GM23248 (cell line): ENCODE data around the gene EVA1C. TPM values are rescaled to one million over a fixed set of nuclear protein-coding genes. Genes with fewer than 3 reads are reported as not detected.
A peak's percentile ranks its signal among the peaks of the same experiment; 100 is the strongest.
"Not testable (repeated sequence)": the region's sequence is repeated elsewhere in the genome, so short reads cannot be mapped to it uniquely, and the experiment has no call there.

ENCODE experiments used
- DNase-seq: peaks from one replicate; pipeline ENCODE4 v3.0.0-alpha.2; 2015
- H2AFZ ChIP-seq: fragments of 200-600 bp; sonication (generic); 2 replicates; pipeline ENCODE4 v1.6.1; 2016; ENCODE audit warnings: antibody characterized with exemption
- H3F3A ChIP-seq: fragments of 200-600 bp; sonication (generic); 2 replicates; pipeline ENCODE4 v1.6.1; 2016; ENCODE audit warnings: mild to moderate bottlenecking, antibody characterized with exemption, mixed run types; ENCODE audit not compliant: insufficient read depth
- H3K27ac ChIP-seq: fragments of 200-600 bp; sonication (generic); 2 replicates; pipeline ENCODE4 v1.5.1; 2016; ENCODE audit warnings: mild to moderate bottlenecking
- H3K27me3 ChIP-seq: fragments of 200-600 bp; sonication (generic); replicated peaks from 2 replicates; pipeline ENCODE4 v1.6.1; 2016; ENCODE audit warnings: mild to moderate bottlenecking; ENCODE audit not compliant: insufficient read depth
- H3K36me3 ChIP-seq: fragments of 200-600 bp; sonication (generic); 2 replicates; pipeline ENCODE4 v1.6.1; 2016; ENCODE audit warnings: low read depth, mild to moderate bottlenecking
- H3K4me1 ChIP-seq: fragments of 200-600 bp; sonication (generic); 2 replicates; pipeline ENCODE4 v1.6.1; 2016; ENCODE audit warnings: mild to moderate bottlenecking; ENCODE audit not compliant: insufficient read depth
- H3K4me2 ChIP-seq: fragments of 200-600 bp; sonication (generic); one replicate; pipeline ENCODE4 v1.6.1; 2016; ENCODE audit warnings: mild to moderate bottlenecking; ENCODE audit not compliant: unreplicated experiment
- H3K4me3 ChIP-seq: fragments of 200-600 bp; sonication (generic); 2 replicates; pipeline ENCODE4 v1.5.1; 2016; ENCODE audit warnings: mild to moderate bottlenecking
- H3K79me2 ChIP-seq: fragments of 200-600 bp; sonication (generic); 2 replicates; pipeline ENCODE4 v1.6.1; 2016; ENCODE audit warnings: mild to moderate bottlenecking; ENCODE audit not compliant: insufficient read depth
- H3K9ac ChIP-seq: fragments of 200-600 bp; sonication (generic); 2 replicates; pipeline ENCODE4 v1.6.1; 2016; ENCODE audit warnings: mild to moderate bottlenecking
- H3K9me2 ChIP-seq: fragments of 200-600 bp; sonication (generic); 2 replicates; pipeline ENCODE4 v1.6.1; 2016; ENCODE audit warnings: mixed run types, mild to moderate bottlenecking, moderate library complexity; ENCODE audit not compliant: insufficient read depth
- H3K9me3 ChIP-seq: fragments of 200-600 bp; sonication (generic); one replicate; pipeline ENCODE4 v1.6.1; 2017; ENCODE audit warnings: low read depth
- H4K20me1 ChIP-seq: fragments of 200-600 bp; sonication (generic); 2 replicates; pipeline ENCODE4 v1.6.0; 2016; ENCODE audit not compliant: insufficient read depth
- EZH2 ChIP-seq: fragments of 200-600 bp; sonication (generic); IDR thresholded peaks from 2 replicates; pipeline ENCODE4 v1.6.1; 2018; ENCODE audit warnings: antibody characterized with exemption, mild to moderate bottlenecking; ENCODE audit not compliant: insufficient read depth, poor library complexity, severe bottlenecking
- EZH2phosphoT487 ChIP-seq: fragments of 200-600 bp; sonication (generic); IDR thresholded peaks from 2 replicates; pipeline ENCODE4 v1.6.1; 2018; ENCODE audit warnings: antibody characterized with exemption, moderate library complexity, mild to moderate bottlenecking, low read depth; ENCODE audit not compliant: insufficient read depth
- WGBS, 2 experiments: methylation state at CpG; one replicate each; pipeline ENCODE4 v1.1.6; 2015 to 2017; ENCODE audit warnings: low lambda C conversion rate in 2 of 2, low coverage in 1 of 2; ENCODE audit errors: missing lambda C conversion rate in 2 of 2; 5-methylcytosine and 5-hydroxymethylcytosine counted together
- in situ Hi-C: fragments of 300-500 bp; cut with MboI; formaldehyde crosslinking; loops from 2 replicates; pipeline ENCODE4 v1.15.0; 2020
- polyA plus RNA-seq: library from polyadenylated mRNA; unstranded; fragments of >200 nt; fragmentation: Nextera tagmentation; extraction: Ambion mirVana; gene quantifications from 2 replicates; pipeline ENCODE4 v1.2.1, GENCODE V29; 2016
- small RNA-seq: library from RNA; depleted of rRNA; stranded (forward); fragments of <200 nt; gene quantifications from one replicate; pipeline ENCODE3, GENCODE V24; 2014; ENCODE audit warnings: low read depth, low replicate concordance
- total RNA-seq: library from RNA; depleted of rRNA; stranded (reverse); fragments of >200 nt; shearing (Covaris generic); gene quantifications from 2 replicates; pipeline ENCODE4 v1.2.3, GENCODE V29; 2014; rRNA removed

Gene EVA1C
- total and polyA plus RNA-seq, 2 experiments from 2014 or later: 1.9 to 2.2 TPM

DNA sequence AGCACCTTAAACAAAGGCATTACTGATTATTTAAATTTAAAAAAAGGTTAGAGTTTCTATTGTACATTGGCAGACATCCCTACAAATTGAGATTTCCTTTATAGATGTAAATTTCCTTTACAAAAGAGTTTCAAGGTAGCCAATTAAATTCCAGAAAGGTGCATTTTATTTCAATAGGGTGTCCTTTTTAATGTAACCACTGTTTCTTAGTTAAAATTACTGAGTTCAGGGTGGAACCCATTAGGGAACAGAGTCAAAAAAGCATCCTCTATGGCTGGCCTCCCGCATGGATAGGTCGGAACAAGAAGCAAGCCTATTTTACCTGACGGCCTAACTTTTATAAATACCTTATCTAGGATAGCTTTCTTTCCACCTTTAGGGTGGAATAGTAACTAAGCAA is 148.4 kb downstream of the EVA1C start:
- WGBS, 2 experiments: 95 to 96% methylated on average over 3 of the region's 3 CpGs
- Histone ChIP-seq H3F3A (no peaks in the 10 kb centered on the region), H3K9ac (no peak overlapping the region), H2AFZ (no peak overlapping the region), H3K9me2 (no peaks in the 10 kb centered on the region), H3K27me3 (no peaks in the 10 kb centered on the region), H3K4me3 (no peak overlapping the region), H4K20me1 (no peaks in the 10 kb centered on the region), H3K27ac (no peak overlapping the region), H3K4me1 (no peaks in the 10 kb centered on the region), H3K4me2 (no peak overlapping the region), H3K9me3 (no peaks in the 10 kb centered on the region), H3K36me3 (no peaks in the 10 kb centered on the region), H3K79me2 (no peaks in the 10 kb centered on the region)
- TF ChIP-seq EZH2 (no peak), EZH2phosphoT487 (no peak)
- DNase-seq: no peak
- in situ Hi-C loops: no loop called here

GRCh38 chr21:32561476-32561875 is 149.0 kb downstream of the EVA1C start:
- DNase-seq, H3K27ac ChIP-seq, H3K4me3 ChIP-seq, H3K9ac ChIP-seq, H3K36me3 ChIP-seq, H3K9me3 ChIP-seq, H3K4me2 ChIP-seq, H2AFZ ChIP-seq, H3F3A ChIP-seq, H3K27me3 ChIP-seq, in situ Hi-C loops, H3K79me2 ChIP-seq, H3K9me2 ChIP-seq, H3K4me1 ChIP-seq, H4K20me1 ChIP-seq: not testable (repeated sequence)
- 91 to 95% methylated on average over 1 of the region's 1 CpG for WGBS, 2 experiments

DNA sequence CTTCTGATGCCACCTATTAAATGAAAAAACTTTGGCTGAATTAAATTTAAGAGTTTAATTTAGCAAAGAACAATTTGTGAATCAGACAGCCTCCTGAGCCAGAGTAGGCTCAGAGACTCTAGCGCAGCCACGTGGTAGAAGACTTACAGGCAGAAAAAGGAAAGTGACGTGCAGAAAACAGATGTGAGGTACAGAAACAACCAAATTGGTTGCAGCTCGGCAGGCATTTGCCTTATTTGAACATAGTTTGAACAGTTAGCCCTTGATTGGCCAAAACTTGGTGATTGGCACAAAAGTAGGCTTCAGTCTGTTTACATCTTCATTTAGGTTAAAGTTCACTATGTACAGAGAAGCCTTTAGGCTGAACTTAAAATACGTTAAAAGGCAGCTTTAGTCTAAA is 149.9 kb downstream of the EVA1C start:
- Histone ChIP-seq H4K20me1 (no peaks in the 10 kb centered on the region), H3K36me3 (no peaks in the 10 kb centered on the region), H3K9ac (no peak overlapping the region), H3K4me3 (no peak overlapping the region), H2AFZ (peak overlapping the region; percentile 50), H3K9me3 (no peaks in the 10 kb centered on the region), H3K4me1 (peaks cover 3% of the 10 kb centered on the region; the same call in 1 of the 2 replicates), H3K9me2 (no peaks in the 10 kb centered on the region), H3K27me3 (no peaks in the 10 kb centered on the region), H3K27ac (no peak overlapping the region), H3K4me2 (no peak overlapping the region), H3K79me2 (no peaks in the 10 kb centered on the region), H3F3A (no peaks in the 10 kb centered on the region)
- TF ChIP-seq EZH2phosphoT487 (no peak), EZH2 (no peak)
- 42 to 43% methylated on average over 5 of the region's 5 CpGs for WGBS, 2 experiments
- in situ Hi-C loops: no loop called here
- DNase-seq: peak; percentile 85

- WGBS, 2 experiments: 62% methylated on average over 2 of the region's 2 CpGs
Measured at GRCh38 chr21:32562915-32563314, 150.4 kb downstream of the EVA1C start.

More at GRCh38 chr21:32562915-32563314, 150.4 kb downstream of the EVA1C start:
- Histone ChIP-seq H3K27ac (no peak overlapping the region), H3K79me2 (no peaks in the 10 kb centered on the region), H3K4me3 (no peak overlapping the region), H3K4me2 (no peak overlapping the region), H3K9me2 (no peaks in the 10 kb centered on the region), H2AFZ (peak overlapping the region; percentile 50; the same call in 1 of the 2 replicates), H3K4me1 (peaks cover 3% of the 10 kb centered on the region; the same call in 1 of the 2 replicates), H3F3A (no peaks in the 10 kb centered on the region), H4K20me1 (no peaks in the 10 kb centered on the region), H3K27me3 (no peaks in the 10 kb centered on the region), H3K36me3 (no peaks in the 10 kb centered on the region), H3K9ac (no peak overlapping the region), H3K9me3 (no peaks in the 10 kb centered on the region)
- in situ Hi-C loops: no loop called here
- no peak for DNase-seq
- TF ChIP-seq EZH2 (no peak), EZH2phosphoT487 (no peak)

Small RNA genes within 50 kb of the gene (small RNA-seq; reads per million reads assigned to genes)
- not detected for gene RF00438
- gene RNA5SP490: 0.62 reads per million, percentile 11 among the genes with 10 or more reads in this experiment
- 7.1 reads per million, percentile 82 among the genes with 10 or more reads in this experiment for gene SNORA80A

Other genes with a start within 250 kb of the EVA1C start
- 2.8 and 6.7 TPM in 2 replicates for gene MIS18A, start 133.7 kb upstream of the EVA1C start, total RNA-seq
- 11.9 and 12.6 TPM in 2 replicates for gene MIS18A, start 133.7 kb upstream of the EVA1C start, polyA plus RNA-seq
- gene MRAP, start 113.9 kb upstream of the EVA1C start, total RNA-seq: not detected in 2 replicates
- gene MRAP, start 113.9 kb upstream of the EVA1C start, polyA plus RNA-seq: not detected in 2 replicates
- gene URB1, start 19.7 kb upstream of the EVA1C start, total RNA-seq: 15.7 and 20.4 TPM in 2 replicates
- gene URB1, start 19.7 kb upstream of the EVA1C start, polyA plus RNA-seq: 4.6 and 4.9 TPM in 2 replicates
- gene TCP10L, start 172.8 kb downstream of the EVA1C start, total RNA-seq: 0.97 TPM in 1 of 2 replicates, not detected in the other
- gene TCP10L, start 172.8 kb downstream of the EVA1C start, polyA plus RNA-seq: not detected in 2 replicates
- gene CFAP298, start 199.7 kb downstream of the EVA1C start, total RNA-seq: 20.5 and 26.8 TPM in 2 replicates
- gene CFAP298, start 199.7 kb downstream of the EVA1C start, polyA plus RNA-seq: 53.9 and 56.0 TPM in 2 replicates